Fibroblast of the aortic adventitia (primary cell): Measurements from ENCODE around the gene NT5C2. TPM values are rescaled to one million over a fixed set of nuclear protein-coding genes. Genes with fewer than 3 reads are reported as not detected.

Source experiments
- DNase-seq: peaks from one replicate; pipeline ENCODE4 v3.0.0-alpha.2; 2010; ENCODE audit warnings: low read depth
- H3K4me3 ChIP-seq: 2 replicates; pipeline ENCODE4 v1.5.1; 2011; ENCODE audit warnings: low read depth, mild to moderate bottlenecking, control low read depth, low read length, moderate library complexity
- total RNA-seq: library from RNA; depleted of rRNA; stranded (reverse); fragments of >200 nt; gene quantifications from 2 replicates; pipeline ENCODE4 v1.2.3, GENCODE V29; 2012; ENCODE audit warnings: low replicate concordance
- TF ChIP-seq, protein P1 (sequence below): IDR thresholded peaks from 2 replicates; pipeline ENCODE4 v1.5.1; 2011; ENCODE audit warnings: mild to moderate bottlenecking, low read length, control low read depth, inconsistent platforms; ENCODE audit not compliant: insufficient read depth

NT5C2 gene
- total RNA-seq, 1 donor = 95.2 TPM

DNA sequence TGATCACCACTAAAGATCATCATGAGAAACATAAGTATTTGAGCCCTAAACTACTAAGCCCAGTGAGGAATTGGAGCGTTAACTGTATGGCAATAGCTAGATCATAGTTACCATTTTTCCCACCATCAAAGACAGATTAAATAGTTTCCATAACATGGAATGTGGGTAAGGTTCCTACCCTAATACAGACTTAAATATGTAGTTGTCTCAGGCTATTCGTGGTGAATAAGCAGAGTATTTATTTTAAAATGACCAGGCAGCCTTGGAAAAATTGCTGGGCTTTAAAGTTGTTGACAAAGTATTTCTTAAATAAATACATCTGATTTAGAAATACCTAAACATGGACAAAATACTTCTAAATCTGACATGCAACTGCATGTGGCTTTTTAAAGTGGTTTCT, 106.8 kb downstream of the NT5C2 start:
- H3K4me3 ChIP-seq = no peak overlapping the region
- no peak for DNase-seq
- TF ChIP-seq, protein P1, sequence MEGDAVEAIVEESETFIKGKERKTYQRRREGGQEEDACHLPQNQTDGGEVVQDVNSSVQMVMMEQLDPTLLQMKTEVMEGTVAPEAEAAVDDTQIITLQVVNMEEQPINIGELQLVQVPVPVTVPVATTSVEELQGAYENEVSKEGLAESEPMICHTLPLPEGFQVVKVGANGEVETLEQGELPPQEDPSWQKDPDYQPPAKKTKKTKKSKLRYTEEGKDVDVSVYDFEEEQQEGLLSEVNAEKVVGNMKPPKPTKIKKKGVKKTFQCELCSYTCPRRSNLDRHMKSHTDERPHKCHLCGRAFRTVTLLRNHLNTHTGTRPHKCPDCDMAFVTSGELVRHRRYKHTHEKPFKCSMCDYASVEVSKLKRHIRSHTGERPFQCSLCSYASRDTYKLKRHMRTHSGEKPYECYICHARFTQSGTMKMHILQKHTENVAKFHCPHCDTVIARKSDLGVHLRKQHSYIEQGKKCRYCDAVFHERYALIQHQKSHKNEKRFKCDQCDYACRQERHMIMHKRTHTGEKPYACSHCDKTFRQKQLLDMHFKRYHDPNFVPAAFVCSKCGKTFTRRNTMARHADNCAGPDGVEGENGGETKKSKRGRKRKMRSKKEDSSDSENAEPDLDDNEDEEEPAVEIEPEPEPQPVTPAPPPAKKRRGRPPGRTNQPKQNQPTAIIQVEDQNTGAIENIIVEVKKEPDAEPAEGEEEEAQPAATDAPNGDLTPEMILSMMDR = no peak

DNA sequence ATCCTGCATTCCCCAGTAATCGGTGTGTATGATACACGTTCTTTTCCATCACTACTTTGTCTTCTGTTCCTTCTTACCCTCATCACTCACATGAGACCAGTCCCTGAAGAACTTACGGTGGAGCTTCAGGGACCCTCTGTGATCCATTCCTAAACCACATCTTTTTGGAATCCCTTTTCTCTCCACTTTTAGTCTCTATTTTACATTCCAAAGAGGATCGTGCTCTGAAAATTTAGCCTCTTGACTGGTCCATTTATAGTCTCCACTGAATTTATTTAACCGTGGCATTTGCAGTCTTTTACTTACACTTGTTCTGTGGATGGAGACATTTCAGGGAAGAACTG, 109.1 kb downstream of the NT5C2 start:
- no peak overlapping the region for H3K4me3 ChIP-seq
- TF ChIP-seq, protein P1 = no peak
- no peak for DNase-seq

DNA sequence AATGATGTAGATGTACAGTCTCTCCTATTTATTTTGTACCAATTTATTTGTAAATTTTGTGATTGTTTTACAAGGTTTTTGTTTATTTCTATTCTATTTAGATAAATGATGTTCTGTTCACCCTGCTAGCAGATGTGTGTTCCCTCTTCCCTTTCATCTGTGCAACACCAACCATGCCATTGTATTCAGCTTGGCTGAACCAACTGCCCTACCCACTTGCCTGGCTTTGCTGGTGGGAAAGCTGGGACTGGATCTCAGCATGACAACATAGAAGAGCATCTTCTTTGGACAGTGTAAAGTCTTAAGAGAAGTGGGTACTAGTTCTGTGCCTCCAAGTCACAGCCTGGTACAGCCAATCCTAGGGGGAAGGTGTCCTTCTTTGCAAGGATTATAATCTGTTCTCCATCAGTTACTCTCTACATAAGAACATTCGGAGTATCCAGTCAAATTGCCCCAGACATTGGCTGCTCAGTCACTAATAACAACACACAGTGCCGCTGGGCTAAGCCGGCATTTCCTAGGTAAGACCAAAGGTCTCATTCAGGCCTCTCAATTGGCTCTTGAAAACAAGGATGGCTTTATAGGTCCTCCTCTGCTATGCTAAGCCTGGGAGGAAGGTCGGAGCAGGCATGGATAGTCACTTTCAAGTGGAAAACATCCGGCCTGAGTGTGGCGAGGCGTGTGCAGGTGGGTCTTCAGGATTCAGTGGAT, 109.7 kb downstream of the NT5C2 start:
- TF ChIP-seq, protein P1 = no peak
- H3K4me3 ChIP-seq = no peak overlapping the region
- DNase-seq = no peak

DNA sequence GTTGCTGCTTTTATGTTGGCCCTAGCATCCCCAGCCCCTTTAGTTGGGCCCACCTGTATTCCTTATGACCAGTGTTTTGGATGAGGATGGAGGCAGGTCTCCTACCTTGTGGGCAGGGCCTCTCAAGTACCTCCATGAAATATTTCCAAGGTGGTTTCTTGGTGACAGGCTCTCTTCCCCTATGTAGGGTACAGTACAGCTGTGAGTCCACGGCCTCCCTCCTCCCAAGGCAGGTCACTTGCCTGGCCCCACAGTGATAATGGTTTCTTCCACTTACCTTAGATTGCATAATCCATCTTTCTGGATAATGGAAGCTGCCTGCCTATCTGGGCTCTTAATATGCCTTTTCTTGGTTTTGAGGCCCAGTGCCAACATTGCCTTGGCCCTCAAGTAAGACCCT, 110.4 kb downstream of the NT5C2 start:
- H3K4me3 ChIP-seq = no peak overlapping the region
- TF ChIP-seq, protein P1 = no peak
- no peak for DNase-seq

DNA sequence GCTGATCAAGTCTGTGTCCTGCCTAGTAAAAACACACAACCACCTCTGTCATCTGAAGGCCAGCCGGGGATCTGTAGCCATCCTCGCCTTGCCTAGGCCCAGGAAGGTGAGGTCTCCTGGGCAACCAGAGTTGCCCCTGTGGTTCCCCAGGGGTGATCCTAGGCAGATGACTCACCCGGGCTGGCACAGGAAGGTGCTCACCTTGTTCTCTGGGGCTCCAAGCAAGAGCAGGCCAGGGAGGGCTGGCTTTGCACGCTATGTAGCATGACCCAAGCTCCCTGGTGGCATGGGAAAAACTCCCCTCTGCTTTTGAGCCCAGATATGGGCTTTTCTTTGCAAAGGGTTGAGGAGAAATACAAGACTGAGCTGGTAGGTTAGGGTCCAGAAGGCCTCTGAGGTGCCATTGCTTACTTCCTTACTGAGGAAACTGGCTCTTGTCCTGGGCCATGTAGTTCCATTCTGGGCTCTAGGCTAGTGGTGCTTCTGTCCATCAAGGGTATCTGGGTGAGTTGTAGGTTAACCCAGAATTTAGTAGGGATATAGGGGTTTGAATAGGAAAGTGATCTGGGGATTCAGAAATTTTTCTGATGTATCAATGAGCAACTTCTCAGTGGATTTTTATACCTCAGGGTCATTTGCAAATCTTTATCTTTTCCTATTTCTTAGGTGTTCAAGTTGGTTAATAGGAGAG, 112.0 kb downstream of the NT5C2 start:
- TF ChIP-seq, protein P1 = no peak
- DNase-seq = no peak
- H3K4me3 ChIP-seq = no peak overlapping the region

DNA sequence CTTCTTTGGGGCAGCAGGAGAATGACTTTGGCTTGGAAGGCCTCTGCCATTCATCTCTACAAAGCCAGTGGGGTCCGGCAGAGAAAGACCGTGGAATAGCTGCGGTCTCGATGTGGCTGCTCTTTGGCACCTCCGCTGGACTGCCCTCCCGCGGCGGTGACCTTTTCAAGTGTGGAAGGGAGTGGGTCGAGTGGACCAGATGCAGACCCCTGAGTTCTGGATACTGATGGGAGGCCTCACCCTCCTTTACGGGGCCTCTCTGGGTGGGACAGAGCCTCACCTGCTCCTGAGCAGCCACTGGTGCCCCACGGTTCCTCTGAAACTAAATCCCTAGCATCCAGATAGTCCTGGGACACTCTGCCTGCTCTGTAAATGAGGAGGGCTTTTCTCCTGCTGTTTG, 113.1 kb downstream of the NT5C2 start:
- TF ChIP-seq, protein P1 = no peak
- no peak for DNase-seq
- no peak overlapping the region for H3K4me3 ChIP-seq

DNA sequence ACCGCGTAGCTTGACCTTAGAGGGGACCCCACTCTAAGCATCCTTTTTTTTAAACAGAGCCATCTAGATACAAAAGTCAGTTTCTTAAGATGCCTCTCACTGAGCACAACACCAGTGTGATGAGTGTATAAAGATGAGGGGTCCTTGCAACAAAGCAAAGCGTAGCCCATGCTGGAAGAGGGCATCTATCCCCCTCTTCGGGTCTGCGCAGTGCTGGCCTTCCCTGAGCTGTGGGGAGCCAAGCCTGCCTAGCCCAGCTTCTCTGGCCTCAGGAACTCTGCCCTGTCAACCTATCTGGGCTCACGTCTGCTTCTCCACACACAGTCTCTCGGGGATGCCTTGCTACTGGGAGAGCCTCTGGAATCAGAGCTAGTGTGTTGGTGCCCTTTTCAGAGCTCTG, 114.0 kb downstream of the NT5C2 start:
- TF ChIP-seq, protein P1 = no peak
- no peak for DNase-seq
- H3K4me3 ChIP-seq = no peak overlapping the region
